NOMO-1 treated with dmso at 0.1 percent for 144 hours (cell line): ENCODE data around the gene MID2.
"Not testable (repeated sequence)": the region's sequence is repeated elsewhere in the genome, so short reads cannot be mapped to it uniquely, and the experiment has no call there.

Source experiments
- DNase-seq: peaks from one replicate; lab custom pipeline; 2025; ENCODE audit not compliant: unreplicated experiment; lab: John Stamatoyannopoulos, UW

Gene MID2

DNA sequence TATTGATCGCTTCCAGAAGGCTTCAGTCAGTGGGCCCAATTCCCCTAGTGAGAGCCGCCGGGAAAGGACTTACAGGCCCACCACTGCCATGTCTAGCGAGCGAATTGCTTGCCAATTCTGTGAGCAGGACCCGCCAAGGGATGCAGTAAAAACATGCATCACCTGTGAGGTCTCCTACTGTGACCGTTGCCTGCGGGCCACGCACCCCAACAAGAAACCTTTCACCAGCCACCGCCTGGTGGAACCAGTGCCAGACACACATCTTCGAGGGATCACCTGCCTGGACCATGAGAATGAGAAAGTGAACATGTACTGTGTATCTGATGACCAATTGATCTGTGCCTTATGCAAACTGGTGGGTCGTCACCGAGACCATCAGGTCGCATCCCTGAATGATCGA lies 15.3 kb downstream of the MID2 start:
- no peak for DNase-seq

DNA sequence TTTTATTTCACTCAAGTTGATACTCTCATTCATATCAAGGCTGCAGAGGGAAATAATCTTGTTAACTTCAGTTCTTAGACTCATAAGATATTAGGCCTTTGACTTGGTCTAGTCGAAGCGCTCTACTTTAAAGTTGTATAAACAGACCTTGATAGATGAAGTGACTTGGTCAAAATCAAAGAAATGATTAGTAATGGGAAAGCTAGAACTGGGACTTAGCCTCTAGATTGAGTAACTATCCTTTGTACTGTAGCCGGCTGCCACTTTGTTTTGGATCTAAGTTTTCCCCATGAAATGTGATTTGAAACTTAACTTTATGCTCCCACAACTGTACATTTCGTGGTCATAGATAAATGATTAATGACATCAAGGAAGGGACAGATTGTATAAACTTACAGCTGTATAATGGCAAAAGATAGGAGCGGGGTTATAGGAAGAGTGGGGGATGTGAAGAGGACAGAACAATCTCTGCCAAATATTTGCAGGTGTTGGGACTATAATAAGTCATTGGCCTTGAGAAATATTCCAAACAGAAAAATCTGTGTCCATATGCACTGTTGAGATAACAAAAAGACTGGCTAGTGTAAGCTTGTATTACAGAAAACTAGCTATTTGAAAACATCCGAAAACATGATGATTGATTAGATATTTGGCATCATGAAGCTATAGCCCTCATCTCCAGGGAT lies 17.2 kb downstream of the MID2 start:
- DNase-seq, result no peak

DNA sequence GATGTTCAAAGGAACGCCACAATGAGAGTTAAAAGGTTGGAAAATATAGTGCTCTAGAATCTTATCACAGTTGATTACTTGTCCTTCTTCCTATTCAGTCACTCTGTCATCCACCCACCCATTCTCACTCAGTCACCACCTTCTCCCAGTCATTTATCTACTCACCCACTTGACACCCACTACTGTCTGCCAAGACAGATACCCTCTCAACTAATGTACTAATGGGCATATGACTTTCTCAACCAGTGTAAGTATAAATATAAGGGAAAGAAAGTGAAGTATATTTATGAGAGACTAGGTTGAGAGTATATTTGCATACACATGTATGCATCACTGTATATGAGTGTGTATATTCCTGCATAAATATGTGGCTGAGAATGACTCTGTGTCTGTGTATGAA lies 20.0 kb downstream of the MID2 start:
- no peak for DNase-seq

DNA sequence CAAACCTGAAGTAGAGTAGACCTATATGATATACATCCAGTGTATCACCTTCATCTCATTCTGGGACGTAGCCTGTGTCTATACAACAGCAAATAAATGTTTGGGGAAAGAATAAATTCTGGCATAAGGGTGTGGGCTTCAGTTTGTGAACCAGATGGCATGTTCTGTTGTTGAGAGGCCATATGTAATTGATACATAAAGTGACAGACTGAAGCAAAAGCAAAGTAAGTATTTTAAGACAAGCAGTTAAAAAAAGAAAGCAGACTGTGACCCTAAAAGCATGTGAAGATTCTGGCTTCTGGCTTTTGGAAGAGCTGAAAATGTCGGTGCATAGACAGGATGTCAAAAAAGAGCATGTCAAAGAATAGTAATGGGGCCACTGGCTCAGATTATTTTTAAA lies 22.9 kb downstream of the MID2 start:
- no peak for DNase-seq

GRCh38 chrX:107849747-107850421 lies 24.2 kb downstream of the MID2 start:
- no peak for DNase-seq

- DNase-seq, result no peak
Measured at GRCh38 chrX:107850422-107850765, 24.7 kb downstream of the MID2 start.

DNA sequence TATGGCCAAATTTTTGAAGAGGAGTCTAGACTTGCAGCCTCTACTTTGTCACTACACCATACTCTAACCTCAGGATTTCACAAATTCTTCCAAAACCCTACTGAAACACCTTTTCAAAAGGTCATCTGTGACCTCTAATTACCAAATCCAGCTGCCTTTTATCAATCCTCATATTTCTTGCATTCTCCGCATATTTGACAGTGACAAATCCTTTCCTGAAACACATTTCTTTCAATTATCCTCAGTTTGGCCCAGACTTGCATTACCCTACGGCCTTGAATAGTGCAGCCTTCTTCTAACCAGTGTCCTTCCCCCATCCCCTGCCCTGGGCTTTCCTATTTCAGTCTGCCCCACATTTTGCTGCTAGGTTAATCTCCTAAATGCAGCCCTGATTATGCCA lies 25.5 kb downstream of the MID2 start:
- DNase-seq, result no peak

DNA sequence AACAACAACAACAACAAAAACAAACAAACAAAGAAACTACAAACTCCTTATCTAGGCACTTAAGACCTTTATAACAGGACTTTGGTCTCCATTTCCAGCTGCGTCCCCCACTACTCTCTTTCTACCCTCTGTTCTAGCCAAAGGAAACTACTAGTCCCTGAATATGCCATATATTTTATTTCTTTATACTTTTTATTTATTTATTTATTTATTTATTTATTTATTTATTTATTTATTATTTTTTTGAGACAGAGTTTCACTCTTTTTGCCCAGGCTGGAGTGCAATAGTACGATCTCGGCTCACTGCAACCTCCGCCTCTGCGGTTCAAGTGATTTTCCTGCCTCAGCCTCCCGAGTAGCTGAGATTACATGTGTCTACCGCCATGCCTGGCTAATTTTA lies 26.0 kb downstream of the MID2 start:
- DNase-seq, result not testable (repeated sequence)

- DNase-seq, result no peak
Measured at GRCh38 chrX:107856289-107856688, 30.6 kb downstream of the MID2 start.

GRCh38 chrX:107857041-107857440 lies 31.4 kb downstream of the MID2 start:
- DNase-seq, result not testable (repeated sequence)

DNA sequence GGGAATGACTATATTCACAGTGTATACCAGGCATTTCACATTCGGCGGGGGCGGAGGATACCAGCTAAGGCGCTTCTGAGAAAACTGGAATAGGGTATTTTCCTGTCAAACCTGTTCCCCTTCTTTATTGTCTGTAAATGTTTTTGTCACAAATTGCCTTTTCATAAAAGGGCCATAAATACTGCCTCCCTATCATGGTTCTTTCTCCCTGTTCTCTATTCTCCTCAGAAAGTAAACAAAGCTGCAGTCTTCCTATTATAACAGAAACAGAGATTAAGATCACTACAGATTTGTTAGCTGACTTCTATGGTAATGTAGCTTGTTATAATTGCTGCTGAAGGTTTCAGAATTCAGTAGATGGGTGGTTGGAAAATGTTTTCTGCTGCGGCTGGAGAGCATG lies 32.2 kb downstream of the MID2 start:
- no peak for DNase-seq

GRCh38 chrX:107861056-107861455 lies 35.4 kb downstream of the MID2 start:
- DNase-seq, result no peak

GRCh38 chrX:107871136-107871535 lies 45.5 kb downstream of the MID2 start:
- no peak for DNase-seq

GRCh38 chrX:107878106-107878505 lies 52.4 kb downstream of the MID2 start:
- DNase-seq, result no peak

- DNase-seq, result no peak
Measured at GRCh38 chrX:107880054-107880610, 54.5 kb downstream of the MID2 start.

GRCh38 chrX:107894038-107894437 lies 68.4 kb downstream of the MID2 start:
- peak; percentile 0 for DNase-seq

DNA sequence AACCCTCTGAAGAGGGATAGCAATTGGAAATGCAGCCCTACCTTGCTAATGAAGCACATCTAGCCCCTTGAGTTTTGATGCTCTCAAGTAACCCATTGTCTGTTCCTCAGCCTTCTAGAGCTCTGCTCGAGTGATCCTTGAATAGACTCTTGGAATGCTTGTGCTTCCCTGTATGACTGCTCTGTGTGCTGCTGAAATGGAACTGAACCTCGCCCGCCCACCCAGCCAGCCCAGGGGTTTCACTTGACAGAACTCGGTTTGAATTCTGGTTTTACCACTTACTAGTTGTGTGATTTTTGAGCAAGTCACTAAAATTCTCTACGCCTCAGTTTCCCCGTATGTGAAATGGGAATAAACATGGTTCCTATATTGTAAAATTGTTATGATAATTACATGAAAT lies 77.1 kb downstream of the MID2 start:
- no peak for DNase-seq

DNA sequence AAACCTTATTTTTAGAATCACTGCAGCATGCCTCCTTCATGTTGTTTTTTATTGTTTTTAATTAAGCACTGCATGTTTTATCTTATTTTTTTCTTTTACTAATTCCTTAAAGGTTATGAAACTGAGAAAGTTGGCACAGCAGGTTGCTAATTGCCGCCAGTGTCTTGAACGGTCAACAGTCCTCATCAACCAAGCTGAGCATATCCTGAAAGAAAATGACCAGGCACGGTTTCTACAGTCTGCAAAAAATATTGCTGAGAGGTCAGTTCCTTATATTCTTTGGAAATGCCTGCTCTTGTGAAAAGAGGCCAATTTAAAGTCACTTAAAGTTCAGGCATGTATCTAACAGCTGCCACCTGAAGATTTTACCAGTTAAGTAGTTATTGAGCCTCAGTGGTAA lies 79.7 kb downstream of the MID2 start:
- no peak for DNase-seq

DNA sequence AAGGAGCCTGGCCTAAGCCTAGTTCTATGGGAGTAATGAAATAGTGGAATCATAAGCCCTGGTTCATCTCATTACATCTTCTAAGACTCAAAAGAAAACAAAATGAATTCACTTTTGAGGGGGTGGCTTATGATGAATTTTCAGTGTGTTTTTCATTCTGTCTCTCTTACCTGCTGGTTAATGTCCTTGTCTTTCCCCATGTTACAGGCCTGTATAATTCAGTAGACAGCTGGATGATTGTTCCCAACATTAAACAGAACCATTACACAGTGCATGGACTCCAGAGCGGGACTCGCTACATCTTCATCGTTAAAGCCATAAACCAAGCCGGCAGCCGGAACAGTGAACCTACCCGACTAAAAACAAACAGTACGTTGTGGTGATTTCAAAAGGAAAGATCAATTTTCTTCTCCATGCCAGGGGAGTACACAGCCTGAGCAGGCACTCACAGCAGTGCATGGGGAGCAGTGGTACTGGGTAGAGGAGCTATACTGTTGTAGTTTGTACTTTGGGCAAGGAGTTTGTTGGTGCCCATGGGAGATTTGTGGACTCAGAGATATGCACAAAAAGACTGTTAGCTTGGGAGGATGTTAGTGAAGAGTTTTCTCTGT lies 98.6 kb downstream of the MID2 start:
- DNase-seq, result no peak

- DNase-seq, result no peak
Measured at GRCh38 chrX:107934262-107934661, 108.6 kb downstream of the MID2 start.

GRCh38 chrX:107935200-107935599 lies 109.5 kb downstream of the MID2 start:
- DNase-seq, result no peak
